Measurements from ENCODE around the gene SYNGAP1. TPM values are rescaled to one million over a fixed set of nuclear protein-coding genes. Genes with fewer than 3 reads are reported as not detected.

SYNGAP1 gene
- total and polyA plus RNA-seq, 5 donors from 2014 or later, result 0.48 to 81.4 (median 0.64) TPM

GRCh38 chr6:33446356-33446755, 26.5 kb downstream of the SYNGAP1 start:
- Mint-ChIP-seq H3K27me3 (no peaks in the 10 kb centered on the region), H3K4me1 (peaks cover 0 to 14% (median 9%) of the 10 kb centered on the region in 4 donors), H3K4me3 (peak overlapping the region in 1 of 4 donors; percentile 67), H3K36me3 (peaks cover 33% of the 10 kb centered on the region), H3K9me3 (no peaks in the 10 kb centered on the region), H3K27ac (peak overlapping the region in 2 of 3 donors; percentile 46 to 84)
- H3K9me3 ChIP-seq (ENCODE audit: control insufficient read depth in 2 of 2, low read length in 2 of 2), result no peaks in the 10 kb centered on the region
- DNase-seq (no peak), ATAC-seq (ENCODE audit: low read depth in 2 of 2) (no peak)
- no peak overlapping the region for H3K4me3 ChIP-seq (ENCODE audit: low read depth, low read length)
- no peaks in the 10 kb centered on the region for H3K27me3 ChIP-seq (ENCODE audit: control insufficient read depth, insufficient read depth, low read length)
- H3K27ac ChIP-seq (ENCODE audit: insufficient read depth, low read length, poor library complexity, severe bottlenecking), result no peak overlapping the region
- peaks cover 33% of the 10 kb centered on the region for H3K36me3 ChIP-seq (ENCODE audit: control insufficient read depth, insufficient read depth, low read length)
- no peaks in the 10 kb centered on the region for H3K4me1 ChIP-seq (ENCODE audit: control insufficient read depth, insufficient read depth, low read length, poor library complexity, severe bottlenecking)

GRCh38 chr6:33450434-33450833, 30.6 kb downstream of the SYNGAP1 start:
- H3K27me3 Mint-ChIP-seq, result no peaks in the 10 kb centered on the region
- peaks cover 16% of the 10 kb centered on the region for H3K36me3 ChIP-seq (ENCODE audit: control insufficient read depth, insufficient read depth, low read length)
- peaks cover 10 to 37% (median 24%) of the 10 kb centered on the region in 4 donors for H3K4me1 Mint-ChIP-seq
- H3K36me3 Mint-ChIP-seq, result peaks cover 22% of the 10 kb centered on the region
- H3K4me3 ChIP-seq (ENCODE audit: low read depth, low read length), result no peak overlapping the region
- peak overlapping the region in 2 of 4 donors; percentile 44 to 49 for H3K4me3 Mint-ChIP-seq
- H3K4me1 ChIP-seq (ENCODE audit: control insufficient read depth, insufficient read depth, low read length, poor library complexity, severe bottlenecking), result peaks cover 25% of the 10 kb centered on the region
- no peak for ATAC-seq (ENCODE audit: low read depth in 2 of 2)
- no peaks in the 10 kb centered on the region for H3K27me3 ChIP-seq (ENCODE audit: control insufficient read depth, insufficient read depth, low read length)
- no peak overlapping the region for H3K27ac ChIP-seq (ENCODE audit: insufficient read depth, low read length, poor library complexity, severe bottlenecking)
- H3K9me3 Mint-ChIP-seq, result peaks cover 0 to 2% (median 0%) of the 10 kb centered on the region in 7 donors
- H3K27ac Mint-ChIP-seq, result peak overlapping the region in 1 of 3 donors; percentile 12
- H3K9me3 ChIP-seq (ENCODE audit: control insufficient read depth in 2 of 2, low read length in 2 of 2), result no peaks in the 10 kb centered on the region
- DNase-seq, result no peak

GRCh38 chr6:33451606-33452005, 31.7 kb downstream of the SYNGAP1 start:
- peak overlapping the region in 1 of 4 donors; percentile 61 for H3K4me3 Mint-ChIP-seq
- H3K9me3 Mint-ChIP-seq, result peaks cover 0 to 2% (median 0%) of the 10 kb centered on the region in 7 donors
- H3K4me1 Mint-ChIP-seq, result peaks cover 11 to 49% (median 25%) of the 10 kb centered on the region in 4 donors
- H3K9me3 ChIP-seq (ENCODE audit: control insufficient read depth in 2 of 2, low read length in 2 of 2), result no peaks in the 10 kb centered on the region
- H3K27me3 Mint-ChIP-seq, result no peaks in the 10 kb centered on the region
- H3K27ac Mint-ChIP-seq, result peak overlapping the region; percentile 17 to 90 (median 79)
- ATAC-seq (ENCODE audit: low read depth in 2 of 2) (no peak), DNase-seq (no peak)
- H3K27me3 ChIP-seq (ENCODE audit: control insufficient read depth, insufficient read depth, low read length), result no peaks in the 10 kb centered on the region
- peaks cover 18% of the 10 kb centered on the region for H3K36me3 ChIP-seq (ENCODE audit: control insufficient read depth, insufficient read depth, low read length)
- H3K4me1 ChIP-seq (ENCODE audit: control insufficient read depth, insufficient read depth, low read length, poor library complexity, severe bottlenecking), result peaks cover 28% of the 10 kb centered on the region
- peaks cover 22% of the 10 kb centered on the region for H3K36me3 Mint-ChIP-seq
- H3K27ac ChIP-seq (ENCODE audit: insufficient read depth, low read length, poor library complexity, severe bottlenecking), result peak overlapping the region; percentile 70
- H3K4me3 ChIP-seq (ENCODE audit: low read depth, low read length), result no peak overlapping the region

GRCh38 chr6:33452496-33452895, 32.6 kb downstream of the SYNGAP1 start:
- H3K27ac ChIP-seq (ENCODE audit: insufficient read depth, low read length, poor library complexity, severe bottlenecking), result peak overlapping the region; percentile 70
- no peak for ATAC-seq (ENCODE audit: low read depth in 2 of 2)
- H3K4me3 ChIP-seq (ENCODE audit: low read depth, low read length), result no peak overlapping the region
- DNase-seq, result no peak
- H3K9me3 ChIP-seq (ENCODE audit: control insufficient read depth in 2 of 2, low read length in 2 of 2), result no peaks in the 10 kb centered on the region
- no peaks in the 10 kb centered on the region for H3K27me3 Mint-ChIP-seq
- no peak overlapping the region for H3K4me3 Mint-ChIP-seq
- peaks cover 11 to 56% (median 27%) of the 10 kb centered on the region in 4 donors for H3K4me1 Mint-ChIP-seq
- peak overlapping the region in 1 of 3 donors; percentile 96 for H3K27ac Mint-ChIP-seq
- no peaks in the 10 kb centered on the region for H3K27me3 ChIP-seq (ENCODE audit: control insufficient read depth, insufficient read depth, low read length)
- H3K36me3 ChIP-seq (ENCODE audit: control insufficient read depth, insufficient read depth, low read length), result peaks cover 19% of the 10 kb centered on the region
- H3K4me1 ChIP-seq (ENCODE audit: control insufficient read depth, insufficient read depth, low read length, poor library complexity, severe bottlenecking), result peaks cover 28% of the 10 kb centered on the region
- H3K9me3 Mint-ChIP-seq, result peaks cover 0 to 2% (median 0%) of the 10 kb centered on the region in 7 donors
- peaks cover 26% of the 10 kb centered on the region for H3K36me3 Mint-ChIP-seq

GRCh38 chr6:33453393-33454008, 33.6 kb downstream of the SYNGAP1 start:
- H3K27me3 ChIP-seq (ENCODE audit: control insufficient read depth, insufficient read depth, low read length), result no peaks in the 10 kb centered on the region
- Mint-ChIP-seq H3K27ac (peak overlapping the region; percentile 90 to 98 (median 96)), H3K4me1 (peaks cover 11 to 55% (median 26%) of the 10 kb centered on the region in 4 donors), H3K27me3 (no peaks in the 10 kb centered on the region), H3K36me3 (peaks cover 18% of the 10 kb centered on the region), H3K4me3 (peak overlapping the region; percentile 97 to 100 (median 99)), H3K9me3 (peaks cover 0 to 2% (median 0%) of the 10 kb centered on the region in 7 donors)
- no peaks in the 10 kb centered on the region for H3K9me3 ChIP-seq (ENCODE audit: control insufficient read depth in 2 of 2, low read length in 2 of 2)
- H3K4me3 ChIP-seq (ENCODE audit: low read depth, low read length), result peak overlapping the region; percentile 87
- H3K36me3 ChIP-seq (ENCODE audit: control insufficient read depth, insufficient read depth, low read length), result peaks cover 10% of the 10 kb centered on the region
- H3K27ac ChIP-seq (ENCODE audit: insufficient read depth, low read length, poor library complexity, severe bottlenecking), result peak overlapping the region; percentile 70
- peak in 2 of 3 donors; percentile 5 to 26 for DNase-seq
- H3K4me1 ChIP-seq (ENCODE audit: control insufficient read depth, insufficient read depth, low read length, poor library complexity, severe bottlenecking), result peaks cover 28% of the 10 kb centered on the region
- no peak for ATAC-seq (ENCODE audit: low read depth in 2 of 2)

GRCh38 chr6:33454009-33454946, 34.4 kb downstream of the SYNGAP1 start, which contains the start of gene ZBTB9:
Gene ZBTB9 (plus strand): TSS chr6:33454576. CDS start chr6:33455101, 525 bp downstream.
- Mint-ChIP-seq H3K4me1 (peaks cover 11 to 49% (median 23%) of the 10 kb centered on the region in 4 donors), H3K9me3 (peaks cover 0 to 2% (median 0%) of the 10 kb centered on the region in 7 donors), H3K36me3 (peaks cover 13% of the 10 kb centered on the region), H3K27me3 (no peaks in the 10 kb centered on the region), H3K27ac (peak within 1 kb of the TSS; percentile 91 to 98 (median 96)), H3K4me3 (peak within 1 kb of the TSS; percentile 97 to 100 (median 99))
- Histone ChIP-seq H3K27ac (ENCODE audit: insufficient read depth, low read length, poor library complexity, severe bottlenecking) (peak within 1 kb of the TSS; percentile 70), H3K9me3 (ENCODE audit: control insufficient read depth in 2 of 2, low read length in 2 of 2) (no peaks in the 10 kb centered on the region), H3K36me3 (ENCODE audit: control insufficient read depth, insufficient read depth, low read length) (peaks cover 10% of the 10 kb centered on the region), H3K4me1 (ENCODE audit: control insufficient read depth, insufficient read depth, low read length, poor library complexity, severe bottlenecking) (peaks cover 28% of the 10 kb centered on the region), H3K4me3 (ENCODE audit: low read depth, low read length) (peak within 1 kb of the TSS; percentile 88), H3K27me3 (ENCODE audit: control insufficient read depth, insufficient read depth, low read length) (no peaks in the 10 kb centered on the region)
- peak; percentile 100 for ATAC-seq (ENCODE audit: low read depth in 2 of 2)
- DNase-seq, result peak; percentile 93 to 96 (median 94)

GRCh38 chr6:33455051-33455450, 35.2 kb downstream of the SYNGAP1 start:
- H3K27ac Mint-ChIP-seq, result peak overlapping the region; percentile 56 to 98 (median 96)
- peak overlapping the region; percentile 97 to 100 (median 99) for H3K4me3 Mint-ChIP-seq
- peaks cover 13% of the 10 kb centered on the region for H3K36me3 Mint-ChIP-seq
- Histone ChIP-seq H3K4me1 (ENCODE audit: control insufficient read depth, insufficient read depth, low read length, poor library complexity, severe bottlenecking) (peaks cover 28% of the 10 kb centered on the region), H3K4me3 (ENCODE audit: low read depth, low read length) (peak overlapping the region; percentile 88), H3K9me3 (ENCODE audit: control insufficient read depth in 2 of 2, low read length in 2 of 2) (no peaks in the 10 kb centered on the region), H3K27ac (ENCODE audit: insufficient read depth, low read length, poor library complexity, severe bottlenecking) (peak overlapping the region; percentile 70), H3K36me3 (ENCODE audit: control insufficient read depth, insufficient read depth, low read length) (peaks cover 10% of the 10 kb centered on the region), H3K27me3 (ENCODE audit: control insufficient read depth, insufficient read depth, low read length) (no peaks in the 10 kb centered on the region)
- peaks cover 0 to 2% (median 0%) of the 10 kb centered on the region in 7 donors for H3K9me3 Mint-ChIP-seq
- no peak for DNase-seq
- H3K27me3 Mint-ChIP-seq, result no peaks in the 10 kb centered on the region
- H3K4me1 Mint-ChIP-seq, result peaks cover 11 to 49% (median 23%) of the 10 kb centered on the region in 4 donors
- ATAC-seq (ENCODE audit: low read depth in 2 of 2), result no peak
